Skeletal muscle tissue (tissue), 4 donors: ENCODE data around the gene ALDH1A1. TPM values are rescaled to one million over a fixed set of nuclear protein-coding genes. Genes with fewer than 3 reads are reported as not detected.

ENCODE experiments used
- H3K27ac ChIP-seq: one replicate; pipeline ENCODE4 v1.7.0; 2013; ENCODE audit warnings: mild to moderate bottlenecking, low read depth, low read length, inconsistent platforms
- H3K27me3 ChIP-seq, 3 donors: one replicate each; pipeline ENCODE4 v1.7.0; 2013; ENCODE audit warnings: low read length in 3 of 3; ENCODE audit not compliant: control insufficient read depth in 3 of 3, insufficient read depth in 3 of 3
- H3K36me3 ChIP-seq, 3 donors: one replicate each; pipeline ENCODE4 v1.7.0; 2013; ENCODE audit warnings: low read length in 3 of 3; ENCODE audit not compliant: control insufficient read depth in 3 of 3, insufficient read depth in 3 of 3
- H3K4me1 ChIP-seq, 3 donors: one replicate each; pipeline ENCODE4 v1.7.0; 2013; ENCODE audit warnings: low read length in 3 of 3, mild to moderate bottlenecking in 3 of 3; ENCODE audit not compliant: control insufficient read depth in 3 of 3, insufficient read depth in 3 of 3
- H3K4me3 ChIP-seq, 3 donors: one replicate each; pipeline ENCODE4 v1.7.0; 2013; ENCODE audit warnings: low read length in 3 of 3
- H3K9ac ChIP-seq, 3 donors: one replicate each; pipeline ENCODE4 v1.7.0; 2013; ENCODE audit warnings: low read length in 3 of 3, mild to moderate bottlenecking in 3 of 3, moderate library complexity in 2 of 3, low read depth in 1 of 3
- H3K9me3 ChIP-seq, 3 donors: one replicate each; pipeline ENCODE4 v1.7.0; 2013; ENCODE audit warnings: low read length in 3 of 3; ENCODE audit not compliant: control insufficient read depth in 3 of 3
- total RNA-seq: library from RNA; depleted of rRNA; stranded (reverse); fragments of >200 nt; gene quantifications from one replicate; pipeline ENCODE4 v1.2.3, GENCODE V29; 2014
- donor health status: Osteomylitis.

ALDH1A1 gene
- total RNA-seq, 1 donor from 2014 or later = 52.7 TPM

DNA sequence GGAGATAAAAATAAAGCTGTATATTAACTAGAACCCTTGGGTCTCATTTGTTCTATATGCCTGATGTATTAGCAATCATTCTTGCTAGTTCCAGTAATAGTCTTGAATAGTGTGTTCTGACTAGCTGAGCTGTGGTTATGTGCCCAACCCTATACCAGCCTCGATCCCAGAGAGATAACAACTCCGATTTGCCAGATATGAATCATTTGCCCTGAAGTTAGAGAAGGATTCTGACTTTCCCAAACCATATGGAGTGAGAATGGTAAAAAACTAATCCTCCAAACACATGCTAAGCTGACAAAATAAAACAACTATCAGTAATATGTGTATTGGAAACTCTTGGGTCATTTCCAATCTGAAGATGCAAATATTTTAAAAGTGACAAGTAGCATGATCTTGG lies 64.8 kb downstream of the ALDH1A1 start:
- H3K9ac ChIP-seq = no peak overlapping the region
- no peaks in the 10 kb centered on the region for H3K36me3 ChIP-seq
- no peaks in the 10 kb centered on the region for H3K9me3 ChIP-seq
- no peak overlapping the region for H3K27ac ChIP-seq
- H3K4me1 ChIP-seq = no peaks in the 10 kb centered on the region
- H3K27me3 ChIP-seq = no peaks in the 10 kb centered on the region
- H3K4me3 ChIP-seq = no peak overlapping the region

- Histone ChIP-seq H3K27me3 (no peaks in the 10 kb centered on the region), H3K9me3 (no peaks in the 10 kb centered on the region), H3K9ac (no peak overlapping the region), H3K27ac (no peak overlapping the region), H3K4me3 (no peak overlapping the region), H3K36me3 (no peaks in the 10 kb centered on the region), H3K4me1 (peaks cover 7 to 10% (median 9%) of the 10 kb centered on the region in 3 donors)
These were observed 66.5 kb downstream of the ALDH1A1 start for GRCh38 chr9:72886386-72886785.

DNA sequence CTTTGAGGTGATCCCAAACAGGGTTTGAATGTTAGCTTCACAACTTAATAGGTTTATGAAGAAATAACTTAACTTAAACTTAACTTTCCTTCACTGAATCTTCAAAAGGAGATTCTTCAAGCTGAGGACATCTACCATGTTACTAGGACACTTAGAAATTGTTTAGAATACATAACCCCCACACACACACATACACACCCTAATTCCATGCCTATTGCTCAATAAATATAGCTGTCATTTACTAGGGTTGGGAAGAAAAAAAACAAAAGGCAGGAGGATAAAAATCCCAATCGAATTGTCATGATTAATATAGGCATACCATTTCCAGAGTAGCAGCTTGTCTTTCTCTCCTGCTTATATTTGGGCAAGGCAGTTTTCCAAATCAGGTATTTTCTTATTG lies 68.3 kb downstream of the ALDH1A1 start:
- no peak overlapping the region for H3K9ac ChIP-seq
- no peak overlapping the region for H3K4me3 ChIP-seq
- H3K9me3 ChIP-seq = no peaks in the 10 kb centered on the region
- H3K27me3 ChIP-seq = no peaks in the 10 kb centered on the region
- peaks cover 7 to 10% (median 9%) of the 10 kb centered on the region in 3 donors for H3K4me1 ChIP-seq
- no peak overlapping the region for H3K27ac ChIP-seq
- H3K36me3 ChIP-seq = no peaks in the 10 kb centered on the region

- Histone ChIP-seq H3K4me1 (peaks cover 7 to 10% (median 9%) of the 10 kb centered on the region in 3 donors), H3K9me3 (no peaks in the 10 kb centered on the region), H3K27ac (no peak overlapping the region), H3K4me3 (no peak overlapping the region), H3K27me3 (no peaks in the 10 kb centered on the region), H3K9ac (no peak overlapping the region), H3K36me3 (no peaks in the 10 kb centered on the region)
These were observed 69.0 kb downstream of the ALDH1A1 start for GRCh38 chr9:72883875-72884274.

- peak overlapping the region; percentile 49 for H3K27ac ChIP-seq
- no peak overlapping the region for H3K9ac ChIP-seq
- H3K9me3 ChIP-seq = no peaks in the 10 kb centered on the region
- H3K4me3 ChIP-seq = no peak overlapping the region
- peaks cover 7 to 10% (median 9%) of the 10 kb centered on the region in 3 donors for H3K4me1 ChIP-seq
- H3K36me3 ChIP-seq = no peaks in the 10 kb centered on the region
- H3K27me3 ChIP-seq = no peaks in the 10 kb centered on the region
These were observed 70.6 kb downstream of the ALDH1A1 start for GRCh38 chr9:72882117-72882775.

GRCh38 chr9:72880821-72881220 lies 72.0 kb downstream of the ALDH1A1 start:
- Histone ChIP-seq H3K4me3 (no peak overlapping the region), H3K27ac (no peak overlapping the region)

GRCh38 chr9:72875221-72875620 lies 77.6 kb downstream of the ALDH1A1 start:
- Histone ChIP-seq H3K9ac (no peak overlapping the region), H3K36me3 (no peaks in the 10 kb centered on the region), H3K27me3 (no peaks in the 10 kb centered on the region), H3K4me3 (no peak overlapping the region), H3K4me1 (peaks cover 0 to 2% (median 0%) of the 10 kb centered on the region in 3 donors), H3K9me3 (no peaks in the 10 kb centered on the region), H3K27ac (no peak overlapping the region)

More at GRCh38 chr9:72880821-72881220, 72.0 kb downstream of the ALDH1A1 start:
- Histone ChIP-seq H3K4me1 (peaks cover 7 to 10% (median 9%) of the 10 kb centered on the region in 3 donors), H3K9me3 (no peaks in the 10 kb centered on the region), H3K9ac (no peak overlapping the region), H3K36me3 (no peaks in the 10 kb centered on the region), H3K27me3 (no peaks in the 10 kb centered on the region)

DNA sequence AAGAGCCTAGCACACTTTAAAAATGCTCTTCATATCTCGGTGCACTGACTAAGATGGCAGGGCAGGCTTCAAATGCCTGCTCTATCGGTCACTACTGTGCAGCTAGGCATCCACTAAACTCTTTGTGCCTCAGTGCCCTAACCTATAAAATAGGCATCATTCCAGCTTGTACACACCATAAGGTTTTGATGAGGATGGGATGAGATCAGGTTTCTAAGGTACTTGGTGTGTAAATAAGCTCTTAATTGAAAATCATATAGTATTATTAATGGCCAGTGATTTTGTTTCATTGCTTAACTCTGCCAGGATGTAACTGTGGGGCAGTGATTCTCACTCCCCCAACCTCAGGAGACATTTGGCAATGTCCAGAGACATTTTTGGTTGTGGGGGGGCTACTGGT lies 78.5 kb downstream of the ALDH1A1 start:
- no peaks in the 10 kb centered on the region for H3K27me3 ChIP-seq
- H3K9me3 ChIP-seq = no peaks in the 10 kb centered on the region
- no peak overlapping the region for H3K9ac ChIP-seq
- no peak overlapping the region for H3K4me3 ChIP-seq
- peaks cover 0 to 2% (median 0%) of the 10 kb centered on the region in 3 donors for H3K4me1 ChIP-seq
- H3K36me3 ChIP-seq = no peaks in the 10 kb centered on the region
- no peak overlapping the region for H3K27ac ChIP-seq

- H3K27ac ChIP-seq = no peak overlapping the region
- no peak overlapping the region for H3K4me3 ChIP-seq
- H3K9me3 ChIP-seq = no peaks in the 10 kb centered on the region
- H3K36me3 ChIP-seq = no peaks in the 10 kb centered on the region
- no peak overlapping the region for H3K9ac ChIP-seq
- H3K27me3 ChIP-seq = no peaks in the 10 kb centered on the region
- peaks cover 0 to 2% (median 0%) of the 10 kb centered on the region in 3 donors for H3K4me1 ChIP-seq
These were observed 79.4 kb downstream of the ALDH1A1 start for GRCh38 chr9:72873456-72873855.

DNA sequence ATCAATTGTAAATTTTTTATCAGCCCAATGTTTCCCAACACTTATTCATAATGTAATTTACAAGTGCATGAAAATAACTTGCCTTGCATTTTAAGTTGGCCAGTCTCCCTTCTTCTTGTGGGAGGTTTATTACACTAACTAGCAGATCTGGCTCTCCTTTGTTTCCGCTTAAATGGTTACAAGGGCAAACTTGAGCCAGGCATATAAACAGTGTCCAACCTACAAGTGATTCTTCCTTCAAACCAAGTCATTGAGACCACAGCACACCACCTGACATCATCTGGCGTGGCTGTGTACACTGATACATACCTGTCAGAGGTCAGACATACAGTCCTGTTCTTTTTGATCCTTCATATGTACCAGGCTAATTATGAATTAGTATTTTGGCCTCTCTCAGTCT lies 80.1 kb downstream of the ALDH1A1 start:
- H3K4me3 ChIP-seq = no peak overlapping the region
- no peak overlapping the region for H3K27ac ChIP-seq
- H3K4me1 ChIP-seq = peaks cover 0 to 2% (median 0%) of the 10 kb centered on the region in 3 donors
- no peaks in the 10 kb centered on the region for H3K27me3 ChIP-seq
- no peak overlapping the region for H3K9ac ChIP-seq
- H3K36me3 ChIP-seq = no peaks in the 10 kb centered on the region
- H3K9me3 ChIP-seq = no peaks in the 10 kb centered on the region
